Fibroblast of villous mesenchyme (primary cell): Measurements from ENCODE around the gene AARSD1. TPM values are rescaled to one million over a fixed set of nuclear protein-coding genes. Genes with fewer than 3 reads are reported as not detected.
A peak's percentile ranks its signal among the peaks of the same experiment; 100 is the strongest.
"Not testable (repeated sequence)": the region's sequence is repeated elsewhere in the genome, so short reads cannot be mapped to it uniquely, and the experiment has no call there.

ENCODE experiments used
- DNase-seq: peaks from one replicate; pipeline ENCODE4 v3.0.0-alpha.2; 2010; ENCODE audit warnings: low read depth
- H3K4me3 ChIP-seq: 2 replicates; pipeline ENCODE4 v1.5.1; 2011; ENCODE audit warnings: low read depth, mild to moderate bottlenecking, low read length
- total RNA-seq: library from RNA; depleted of rRNA; stranded (reverse); fragments of >200 nt; gene quantifications from 2 replicates; pipeline ENCODE4 v1.2.3, GENCODE V29; 2012
- TF ChIP-seq, protein P1 (sequence below): IDR thresholded peaks from 2 replicates; pipeline ENCODE4 v1.5.1; 2012; ENCODE audit warnings: low read depth, mild to moderate bottlenecking, low read length; ENCODE audit not compliant: insufficient read depth

Gene AARSD1
- total RNA-seq, 1 donor, result 16.0 TPM

DNA sequence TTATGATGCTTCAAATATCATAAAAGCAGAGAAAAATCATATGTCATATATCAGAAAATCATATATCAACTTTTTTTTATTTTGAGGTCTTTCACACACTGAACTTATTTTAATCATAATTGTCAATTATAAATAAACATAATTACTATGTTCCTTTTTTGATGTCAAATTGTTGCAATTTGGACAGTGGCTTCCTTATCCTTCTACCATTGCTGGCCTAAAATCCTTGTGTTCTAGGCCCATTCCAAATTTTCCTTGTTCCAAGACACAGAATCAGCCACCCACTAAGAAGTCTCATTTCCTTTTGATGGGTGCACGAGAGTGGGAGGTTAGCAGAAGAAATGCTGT lies 34.8 kb downstream of the AARSD1 start:
- TF ChIP-seq, protein P1, sequence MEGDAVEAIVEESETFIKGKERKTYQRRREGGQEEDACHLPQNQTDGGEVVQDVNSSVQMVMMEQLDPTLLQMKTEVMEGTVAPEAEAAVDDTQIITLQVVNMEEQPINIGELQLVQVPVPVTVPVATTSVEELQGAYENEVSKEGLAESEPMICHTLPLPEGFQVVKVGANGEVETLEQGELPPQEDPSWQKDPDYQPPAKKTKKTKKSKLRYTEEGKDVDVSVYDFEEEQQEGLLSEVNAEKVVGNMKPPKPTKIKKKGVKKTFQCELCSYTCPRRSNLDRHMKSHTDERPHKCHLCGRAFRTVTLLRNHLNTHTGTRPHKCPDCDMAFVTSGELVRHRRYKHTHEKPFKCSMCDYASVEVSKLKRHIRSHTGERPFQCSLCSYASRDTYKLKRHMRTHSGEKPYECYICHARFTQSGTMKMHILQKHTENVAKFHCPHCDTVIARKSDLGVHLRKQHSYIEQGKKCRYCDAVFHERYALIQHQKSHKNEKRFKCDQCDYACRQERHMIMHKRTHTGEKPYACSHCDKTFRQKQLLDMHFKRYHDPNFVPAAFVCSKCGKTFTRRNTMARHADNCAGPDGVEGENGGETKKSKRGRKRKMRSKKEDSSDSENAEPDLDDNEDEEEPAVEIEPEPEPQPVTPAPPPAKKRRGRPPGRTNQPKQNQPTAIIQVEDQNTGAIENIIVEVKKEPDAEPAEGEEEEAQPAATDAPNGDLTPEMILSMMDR, result no peak
- DNase-seq, result no peak

DNA sequence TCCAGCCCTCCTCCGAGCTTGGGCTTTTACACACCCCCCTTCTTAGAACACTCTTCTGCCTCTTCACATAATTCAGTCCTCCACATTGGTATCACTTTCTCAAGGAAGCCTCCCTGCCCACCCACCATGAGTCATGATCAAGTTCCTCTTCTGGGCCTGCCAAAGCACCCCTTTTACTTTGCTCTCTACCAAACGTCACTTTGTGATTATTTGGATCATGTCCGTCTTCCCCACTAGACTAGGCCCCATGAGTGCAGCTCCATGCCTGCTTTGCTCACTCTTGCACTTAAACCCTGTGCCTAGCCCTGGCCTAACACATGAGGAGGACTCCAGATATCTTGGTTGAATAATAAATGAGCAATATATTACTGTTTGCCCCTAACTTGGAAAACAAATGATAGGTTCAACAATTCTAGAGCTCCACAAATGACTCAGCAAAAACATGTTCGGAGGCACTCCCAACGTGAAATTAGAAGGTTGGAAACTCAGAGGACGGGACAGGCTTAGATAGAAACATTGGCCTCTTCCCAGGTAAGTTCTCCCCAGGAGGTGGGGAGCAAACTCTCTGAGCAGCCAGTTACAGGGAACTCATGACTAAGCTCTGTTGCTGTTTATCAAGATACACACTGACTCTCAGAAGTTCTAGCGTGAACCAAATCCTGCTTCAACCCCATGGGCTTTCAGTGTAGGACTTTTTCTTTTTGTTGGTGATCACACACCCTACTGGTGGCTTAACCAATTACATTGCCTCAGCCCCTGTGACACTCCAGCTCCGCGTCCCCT lies 35.3 kb downstream of the AARSD1 start:
- TF ChIP-seq, protein P1, result peak; percentile 67
- H3K4me3 ChIP-seq, result no peak overlapping the region
- peak; percentile 82 for DNase-seq

More for the DNA sequence above, 34.8 kb downstream of the AARSD1 start:
- no peak overlapping the region for H3K4me3 ChIP-seq

DNA sequence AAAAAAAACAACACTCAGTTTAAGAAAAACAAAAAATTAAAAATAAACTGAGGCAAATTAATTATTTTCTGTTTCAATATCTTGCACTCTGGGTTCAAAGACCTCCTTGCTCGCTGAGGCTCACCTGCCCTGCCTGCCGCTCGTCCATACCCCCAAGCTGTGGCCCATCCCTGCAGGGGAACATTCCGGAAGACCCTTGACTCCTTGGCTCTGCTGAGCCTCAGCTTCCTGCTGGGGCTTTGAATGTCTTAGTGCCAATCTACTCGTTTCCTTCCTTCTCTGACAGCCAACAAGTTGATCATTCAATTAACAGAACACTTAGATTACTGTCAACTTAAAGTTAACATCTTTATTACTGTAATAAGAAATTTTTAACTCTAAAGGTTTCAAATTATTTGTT lies 39.4 kb downstream of the AARSD1 start:
- DNase-seq, result no peak
- TF ChIP-seq, protein P1, result no peak

DNA sequence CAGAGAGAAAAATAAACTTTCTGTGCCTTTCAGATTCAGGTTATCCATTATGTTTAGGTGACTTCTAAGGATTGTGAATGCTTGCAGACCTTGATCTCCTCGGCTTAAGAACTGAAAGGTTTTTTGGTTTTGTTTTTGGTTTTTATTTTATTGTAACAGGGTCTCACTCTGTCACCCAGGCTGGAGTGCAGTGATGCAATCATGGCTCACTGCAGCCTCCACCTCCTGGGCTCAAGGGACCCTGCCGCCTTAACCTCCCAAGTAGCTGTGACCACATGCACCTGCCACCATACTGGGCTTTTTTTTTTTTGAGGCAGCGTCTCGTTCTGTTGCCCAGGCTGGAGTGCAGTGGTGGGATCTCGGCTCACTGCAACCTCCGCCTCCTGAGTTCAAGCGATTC lies 40.8 kb downstream of the AARSD1 start:
- H3K4me3 ChIP-seq, DNase-seq: not testable (repeated sequence)

More for the DNA sequence above, 39.4 kb downstream of the AARSD1 start:
- H3K4me3 ChIP-seq, result no peak overlapping the region

DNA sequence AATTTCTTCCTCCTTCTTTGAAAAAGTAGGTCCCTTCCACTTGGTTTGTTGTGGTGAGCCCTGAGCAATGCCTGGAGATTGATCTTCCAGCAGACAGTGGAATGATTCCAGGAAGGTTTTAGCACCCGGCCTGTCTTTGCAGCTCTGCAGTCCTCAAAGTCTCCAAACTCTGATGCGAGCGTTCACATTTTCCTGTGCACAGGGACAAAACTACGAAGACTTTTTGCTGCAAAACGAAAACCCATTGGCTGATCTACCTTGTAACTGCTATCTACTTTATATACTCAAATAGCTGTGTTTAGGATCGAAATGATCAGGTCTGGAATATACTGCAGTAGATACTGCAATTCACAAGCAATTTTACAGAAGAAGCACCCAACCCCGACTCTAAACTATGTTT lies 42.0 kb downstream of the AARSD1 start:
- DNase-seq, result no peak
- TF ChIP-seq, protein P1, result no peak
- H3K4me3 ChIP-seq, result no peak overlapping the region

DNA sequence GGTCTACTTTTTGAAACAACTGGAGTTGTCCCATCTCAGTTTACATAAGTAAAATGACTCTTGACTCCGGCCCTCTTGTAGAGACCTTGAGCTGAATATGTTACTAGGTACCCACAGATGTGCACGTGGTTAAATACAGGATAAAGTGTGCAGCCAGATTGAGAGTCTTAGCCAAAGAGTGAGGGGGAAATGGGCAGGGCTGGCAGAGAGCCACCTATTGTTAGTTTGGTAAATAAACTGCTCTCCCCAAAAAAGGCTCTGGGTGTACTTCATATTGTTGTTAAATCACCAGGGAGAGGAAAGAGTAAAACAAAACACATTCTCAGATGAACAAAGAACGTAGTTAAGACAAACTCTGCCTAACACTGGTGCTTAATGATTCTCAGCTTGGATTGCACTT lies 43.3 kb downstream of the AARSD1 start:
- TF ChIP-seq, protein P1, result no peak
- H3K4me3 ChIP-seq, result no peak overlapping the region
- no peak for DNase-seq

DNA sequence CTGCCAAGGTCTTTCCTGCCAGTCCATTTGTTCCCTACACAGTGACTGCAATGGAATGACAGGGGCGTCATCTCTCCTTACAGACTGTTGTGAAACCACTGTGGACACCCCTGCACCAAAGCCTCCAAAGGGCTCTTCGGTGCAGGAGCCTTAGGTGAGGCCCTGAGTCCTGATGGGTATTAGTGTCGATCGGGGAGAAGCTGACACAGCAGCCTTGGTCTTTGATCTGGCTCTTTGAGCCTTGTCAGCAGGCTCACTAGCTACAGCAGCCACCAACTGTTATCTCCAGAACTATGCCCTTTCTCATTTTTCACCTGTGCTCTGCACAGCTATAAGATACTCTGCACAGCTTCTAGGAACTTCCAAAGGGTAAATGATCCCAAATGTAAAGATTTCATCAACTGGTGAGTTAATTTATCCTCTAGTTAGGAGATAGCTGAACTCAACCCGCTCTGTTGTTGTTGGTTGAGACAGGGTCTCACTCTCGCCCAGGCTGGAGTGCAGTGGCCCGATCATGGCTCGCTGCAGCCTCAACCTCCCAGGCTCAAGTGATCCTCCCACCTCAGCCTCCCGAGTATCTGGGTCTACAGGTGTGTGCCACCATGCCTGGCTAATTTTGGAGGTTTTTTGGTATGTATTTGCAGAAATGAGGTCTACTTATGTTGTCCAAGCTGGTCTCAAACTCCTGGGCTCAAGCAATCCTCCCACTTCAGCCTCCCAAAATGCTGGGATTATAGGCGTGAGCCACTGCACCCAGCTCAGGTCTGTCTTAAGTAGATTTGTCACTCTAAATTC lies 44.0 kb downstream of the AARSD1 start:
- no peak overlapping the region for H3K4me3 ChIP-seq
- TF ChIP-seq, protein P1, result no peak
- DNase-seq, result no peak

DNA sequence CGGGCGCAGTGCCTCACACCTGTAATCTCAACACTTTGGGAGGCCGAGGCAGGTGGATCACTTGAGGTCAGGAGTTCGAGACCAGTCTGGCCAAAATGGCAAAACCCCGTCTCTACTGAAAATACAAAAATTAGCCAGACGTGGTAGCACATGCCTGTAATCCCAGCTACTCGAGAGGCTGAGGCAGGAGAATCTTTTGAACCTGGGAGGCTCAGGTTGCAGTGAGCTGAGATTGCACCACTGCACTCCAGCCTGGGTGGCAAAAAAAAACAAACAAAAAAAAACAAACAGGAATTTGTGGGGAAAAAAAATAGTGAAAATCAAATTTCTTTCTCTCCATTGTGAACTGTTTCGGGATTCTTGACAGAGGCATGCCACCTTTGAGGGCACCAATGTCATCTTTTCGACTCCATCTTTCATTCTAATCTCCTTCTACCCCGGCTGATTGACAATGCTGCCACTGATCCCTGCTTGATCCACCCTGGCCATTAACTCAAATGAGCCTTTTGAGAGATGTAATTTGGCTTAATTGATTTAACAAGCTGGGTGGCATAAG lies 44.7 kb downstream of the AARSD1 start:
- not testable (repeated sequence) for DNase-seq, H3K4me3 ChIP-seq
